ENCODE data around the gene SCGB1A1. TPM values are rescaled to one million over a fixed set of nuclear protein-coding genes. Genes with fewer than 3 reads are reported as not detected.

SCGB1A1 gene
- total and polyA plus RNA-seq, 8 donors, result 0.94 to 4.3 TPM; not detected in 6

DNA sequence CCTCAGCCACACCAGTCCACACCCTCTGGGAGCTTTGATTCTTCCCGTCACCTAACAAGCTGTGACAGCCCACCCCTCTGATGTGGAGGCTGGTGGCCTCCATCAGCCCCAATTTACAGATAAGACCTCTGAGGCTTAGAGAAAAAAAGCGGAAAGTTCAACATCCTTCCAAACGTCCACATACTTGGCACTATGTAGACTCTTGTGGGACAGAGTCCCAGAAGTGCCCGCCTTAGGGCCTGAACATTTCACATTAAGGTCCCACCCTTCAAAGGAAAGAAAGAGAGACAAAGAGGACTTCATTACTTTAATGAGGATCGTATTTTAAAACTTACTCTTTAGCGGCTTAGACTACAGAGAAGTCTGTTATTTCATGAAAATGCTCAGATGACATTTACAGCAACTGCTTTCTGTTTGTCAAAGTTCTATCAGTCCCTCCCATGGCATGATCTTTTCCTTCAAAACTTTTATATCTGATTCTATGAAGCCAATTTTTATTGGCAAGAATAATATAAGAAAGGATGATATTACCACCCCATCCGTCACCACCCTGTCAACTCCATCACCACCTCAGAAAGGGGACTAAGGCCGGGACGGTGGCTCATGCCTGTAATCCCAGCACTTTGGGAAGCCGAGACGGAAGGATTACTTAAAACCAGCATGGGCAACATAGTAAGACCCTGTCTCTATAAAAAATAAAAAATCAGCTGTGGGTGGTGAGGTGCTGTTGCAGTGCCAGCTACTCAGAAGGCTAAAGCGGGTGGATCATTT, 15.7 kb upstream of the SCGB1A1 start:
- ATAC-seq, result no peak
- Histone ChIP-seq H3K27ac (no peak overlapping the region), H3K36me3 (no peaks in the 10 kb centered on the region), H3K9me3 (no peaks in the 10 kb centered on the region), H3K4me3 (no peak overlapping the region), H3K27me3 (no peaks in the 10 kb centered on the region), H3K4me1 (no peaks in the 10 kb centered on the region)
- intact Hi-C loops (cut with DNase I), result no loop called here
- FAIRE-seq, result no peak
- TF ChIP-seq, protein P1, sequence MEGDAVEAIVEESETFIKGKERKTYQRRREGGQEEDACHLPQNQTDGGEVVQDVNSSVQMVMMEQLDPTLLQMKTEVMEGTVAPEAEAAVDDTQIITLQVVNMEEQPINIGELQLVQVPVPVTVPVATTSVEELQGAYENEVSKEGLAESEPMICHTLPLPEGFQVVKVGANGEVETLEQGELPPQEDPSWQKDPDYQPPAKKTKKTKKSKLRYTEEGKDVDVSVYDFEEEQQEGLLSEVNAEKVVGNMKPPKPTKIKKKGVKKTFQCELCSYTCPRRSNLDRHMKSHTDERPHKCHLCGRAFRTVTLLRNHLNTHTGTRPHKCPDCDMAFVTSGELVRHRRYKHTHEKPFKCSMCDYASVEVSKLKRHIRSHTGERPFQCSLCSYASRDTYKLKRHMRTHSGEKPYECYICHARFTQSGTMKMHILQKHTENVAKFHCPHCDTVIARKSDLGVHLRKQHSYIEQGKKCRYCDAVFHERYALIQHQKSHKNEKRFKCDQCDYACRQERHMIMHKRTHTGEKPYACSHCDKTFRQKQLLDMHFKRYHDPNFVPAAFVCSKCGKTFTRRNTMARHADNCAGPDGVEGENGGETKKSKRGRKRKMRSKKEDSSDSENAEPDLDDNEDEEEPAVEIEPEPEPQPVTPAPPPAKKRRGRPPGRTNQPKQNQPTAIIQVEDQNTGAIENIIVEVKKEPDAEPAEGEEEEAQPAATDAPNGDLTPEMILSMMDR (IDR thresholded peaks at IDR 0.05), result no peak
- WGBS, 2 donors, result 71 to 83% methylated on average over 12 of the region's 12 CpGs
- DNase-seq, result no peak

DNA sequence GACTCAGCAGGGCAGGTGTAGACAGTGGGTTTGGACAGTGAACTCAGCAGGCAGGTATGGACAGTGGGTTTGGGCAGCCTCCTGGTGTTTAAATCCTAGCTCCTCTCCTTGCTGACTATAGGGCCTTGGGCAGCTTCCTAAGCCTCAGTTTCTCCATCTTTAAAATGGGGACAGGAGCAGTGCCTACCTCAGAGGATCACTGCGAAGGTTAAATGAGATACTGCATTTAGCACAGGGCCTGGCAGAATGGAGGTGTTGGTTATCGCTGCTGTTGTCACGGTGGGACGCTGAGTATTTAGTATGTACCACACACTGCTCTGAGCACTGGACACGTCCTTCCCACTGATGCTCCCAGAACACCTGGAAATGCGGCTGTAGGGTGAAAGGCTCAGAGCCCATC, 14.4 kb upstream of the SCGB1A1 start:
- H3K27ac ChIP-seq, result no peak overlapping the region
- TF ChIP-seq, protein P1 (IDR thresholded peaks at IDR 0.05), result no peak
- ATAC-seq, result no peak
- H3K27me3 ChIP-seq, result no peaks in the 10 kb centered on the region
- no peaks in the 10 kb centered on the region for H3K4me1 ChIP-seq
- intact Hi-C loops (cut with DNase I), result no loop called here
- no peak for FAIRE-seq
- WGBS, 2 donors, result 84 to 94% methylated on average over 6 of the region's 6 CpGs
- no peaks in the 10 kb centered on the region for H3K36me3 ChIP-seq
- DNase-seq, result no peak
- H3K9me3 ChIP-seq, result no peaks in the 10 kb centered on the region
- H3K4me3 ChIP-seq, result no peak overlapping the region

DNA sequence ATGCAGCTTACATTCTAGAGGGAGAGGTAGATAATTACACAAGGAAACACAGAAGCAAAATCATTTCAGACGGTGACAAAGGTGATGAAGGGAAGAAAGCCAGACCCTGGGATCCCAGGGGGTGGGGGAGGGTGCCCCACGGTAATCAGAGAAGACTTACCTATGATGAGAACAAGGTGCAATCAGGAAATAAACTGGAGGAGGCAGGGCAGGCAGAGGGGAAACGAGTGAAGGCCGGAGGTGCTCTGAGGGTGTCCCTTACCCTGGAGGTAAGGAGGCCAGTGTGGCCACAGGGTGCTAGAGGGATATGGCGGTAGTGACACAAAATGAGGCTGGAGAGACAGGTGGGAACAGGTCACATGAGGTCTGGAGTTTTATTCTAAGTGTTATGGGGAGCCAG, 13.9 kb upstream of the SCGB1A1 start:
- intact Hi-C loops (cut with DNase I), result no loop called here
- Histone ChIP-seq H3K4me3 (no peak overlapping the region), H3K36me3 (no peaks in the 10 kb centered on the region), H3K9me3 (no peaks in the 10 kb centered on the region), H3K27me3 (no peaks in the 10 kb centered on the region), H3K4me1 (no peaks in the 10 kb centered on the region), H3K27ac (no peak overlapping the region)
- 54 to 66% methylated on average over 5 of the region's 5 CpGs for WGBS, 2 donors
- TF ChIP-seq, protein P1 (IDR thresholded peaks at IDR 0.05), result no peak
- ATAC-seq, result no peak
- FAIRE-seq, result no peak
- no peak for DNase-seq

DNA sequence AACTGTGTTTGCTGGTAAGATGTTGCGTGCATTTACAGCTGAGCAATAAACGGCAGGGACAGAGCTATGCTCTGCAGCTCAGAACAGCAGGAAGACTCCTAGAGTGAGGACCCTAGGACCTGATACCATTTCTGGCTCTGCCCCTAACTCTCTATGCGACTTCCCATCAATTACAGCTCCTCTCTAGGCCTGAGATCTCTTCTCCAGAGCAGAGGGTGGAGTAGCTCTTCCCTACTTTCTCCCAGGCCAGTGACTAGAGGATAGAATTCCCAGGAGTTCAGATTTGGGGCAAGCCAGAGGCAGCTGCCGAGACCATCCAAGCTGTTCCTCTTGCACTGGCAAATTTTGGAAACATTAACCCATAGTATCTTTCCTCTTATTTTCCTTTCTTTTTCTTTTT, 12.8 kb upstream of the SCGB1A1 start:
- H3K4me3 ChIP-seq, result no peak overlapping the region
- ATAC-seq, result no peak

DNA sequence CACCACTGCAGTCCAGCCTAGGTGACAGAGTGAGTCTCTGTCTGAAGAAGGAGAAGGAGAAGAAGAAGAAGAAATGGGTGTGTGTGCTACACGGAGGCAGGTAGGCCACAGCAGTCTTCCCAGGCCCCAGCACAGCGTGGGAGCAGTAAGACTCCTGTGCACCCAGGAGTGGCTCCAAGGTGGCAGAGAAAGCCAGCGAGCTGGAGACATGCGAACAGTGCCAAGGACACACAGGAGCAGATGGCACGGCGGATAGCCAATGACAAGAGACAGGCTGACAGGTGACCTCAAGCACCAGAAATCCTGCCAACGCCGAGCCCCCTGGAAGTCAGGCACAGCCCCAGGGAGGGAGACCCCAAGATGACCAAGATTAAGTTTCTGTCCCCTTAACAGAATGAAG, 9.0 kb upstream of the SCGB1A1 start:
- 63 to 70% methylated on average over 8 of the region's 8 CpGs for WGBS, 2 donors
- Histone ChIP-seq H3K4me1 (no peaks in the 10 kb centered on the region), H3K36me3 (no peaks in the 10 kb centered on the region), H3K4me3 (no peak overlapping the region), H3K9me3 (no peaks in the 10 kb centered on the region), H3K27ac (no peak overlapping the region), H3K27me3 (no peaks in the 10 kb centered on the region)
- TF ChIP-seq, protein P1 (IDR thresholded peaks at IDR 0.05), result no peak
- intact Hi-C loops (cut with DNase I), result no loop called here
- FAIRE-seq (no peak), ATAC-seq (no peak), DNase-seq (no peak)

More for the DNA sequence above, 12.8 kb upstream of the SCGB1A1 start:
- H3K27me3 ChIP-seq, result no peaks in the 10 kb centered on the region
- intact Hi-C loops (cut with DNase I), result no loop called here
- DNase-seq (no peak), FAIRE-seq (no peak)
- H3K36me3 ChIP-seq, result no peaks in the 10 kb centered on the region
- no peaks in the 10 kb centered on the region for H3K9me3 ChIP-seq
- TF ChIP-seq, protein P1 (IDR thresholded peaks at IDR 0.05), result no peak
- no peaks in the 10 kb centered on the region for H3K4me1 ChIP-seq
- WGBS, 2 donors, result 62 to 72% methylated on average over 4 of the region's 4 CpGs
- H3K27ac ChIP-seq, result no peak overlapping the region

Measured in pancreas (tissue), 10 donors.